Hindlimb muscle (tissue), 1 donor: Measurements from ENCODE around the gene SVIL. TPM values are rescaled to one million over a fixed set of nuclear protein-coding genes. Genes with fewer than 3 reads are reported as not detected.
A peak's percentile ranks its signal among the peaks of the same experiment; 100 is the strongest.
"Not testable (repeated sequence)": the region's sequence is repeated elsewhere in the genome, so short reads cannot be mapped to it uniquely, and the experiment has no call there.

Source experiments
- DNase-seq: peaks from one replicate; pipeline ENCODE4 v3.0.0-alpha.2; 2013
- polyA plus RNA-seq: library from polyadenylated mRNA; unstranded; fragments of 120-200 nt; gene quantifications from one replicate; pipeline ENCODE4 v1.2.1, GENCODE V29; 2013; ENCODE audit not compliant: insufficient read length

Gene SVIL
- polyA plus RNA-seq, 1 donor = 265 TPM

DNA sequence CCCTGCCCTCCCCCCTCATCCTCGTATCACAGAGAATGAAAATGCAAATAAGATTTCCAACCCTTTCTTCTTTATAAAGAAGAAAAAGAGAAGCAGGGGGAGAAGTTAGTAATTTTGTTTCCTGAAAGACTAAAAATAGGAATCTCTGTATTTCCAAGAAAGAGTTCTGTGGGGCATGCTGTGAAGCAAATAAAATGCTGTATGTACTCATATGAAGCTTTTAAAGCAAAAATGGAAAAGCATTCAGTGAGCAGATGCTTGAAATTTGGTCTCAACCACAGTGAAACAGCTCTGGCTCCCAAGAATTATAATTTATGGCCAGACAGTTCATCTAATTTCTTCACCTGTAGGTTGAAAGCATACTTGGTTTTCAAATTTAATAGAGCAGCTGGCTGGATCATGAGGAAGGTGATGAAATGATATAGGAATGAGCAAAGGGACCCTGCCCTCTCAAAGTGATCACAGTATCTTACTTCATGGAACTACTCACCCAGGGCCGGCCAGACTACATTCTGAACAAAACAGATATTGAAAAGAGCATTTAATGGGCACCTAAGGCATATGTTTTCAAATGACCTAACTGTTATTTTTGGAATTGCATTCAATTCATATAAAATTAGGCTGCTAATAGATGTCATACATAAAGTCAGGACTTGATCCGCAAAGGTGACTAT, 31.4 kb downstream of the SVIL start:
- no peak for DNase-seq

DNA sequence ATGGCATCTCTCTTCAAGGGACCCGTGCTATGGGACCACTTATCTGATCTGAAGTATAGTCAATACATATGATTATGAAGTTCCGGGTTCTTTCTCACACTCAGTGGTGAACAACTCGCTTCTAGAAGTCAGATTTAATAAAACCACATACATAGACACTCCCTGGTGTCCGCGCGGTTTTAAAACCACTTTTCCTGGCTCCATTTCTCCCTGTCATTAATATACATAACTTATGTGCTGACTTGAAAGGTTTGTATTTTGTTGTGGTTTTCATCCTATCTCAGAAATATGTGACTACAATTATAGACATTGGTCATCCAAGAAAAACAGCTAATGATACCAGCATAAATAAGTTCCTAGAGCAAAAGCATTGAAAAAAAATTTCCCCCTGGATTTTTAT, 34.0 kb downstream of the SVIL start:
- no peak for DNase-seq

GRCh38 chr10:29600067-29600466, 34.7 kb downstream of the SVIL start:
- no peak for DNase-seq

DNA sequence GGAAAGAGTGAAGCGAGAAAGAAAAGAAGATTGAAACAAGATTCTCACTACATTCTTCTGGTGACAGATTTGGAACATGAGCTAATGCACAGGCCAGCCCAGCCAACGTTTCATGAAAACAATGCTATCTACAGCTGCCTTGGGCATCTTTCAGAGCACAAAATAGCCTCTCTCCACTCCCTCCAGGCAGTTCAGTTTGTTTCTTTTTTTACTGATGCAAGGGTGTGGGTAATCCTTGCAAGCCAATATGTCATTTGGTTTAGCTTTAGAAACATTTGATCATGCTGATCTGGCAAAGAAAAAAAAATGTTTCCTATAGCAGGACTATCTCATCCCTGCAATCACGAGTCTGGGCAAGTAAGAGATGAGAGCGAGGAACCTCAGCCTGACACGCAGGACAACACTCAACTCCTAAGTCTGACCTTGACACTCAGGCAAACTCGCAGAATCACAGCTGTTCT, 35.9 kb downstream of the SVIL start:
- peak; percentile 71 for DNase-seq

DNA sequence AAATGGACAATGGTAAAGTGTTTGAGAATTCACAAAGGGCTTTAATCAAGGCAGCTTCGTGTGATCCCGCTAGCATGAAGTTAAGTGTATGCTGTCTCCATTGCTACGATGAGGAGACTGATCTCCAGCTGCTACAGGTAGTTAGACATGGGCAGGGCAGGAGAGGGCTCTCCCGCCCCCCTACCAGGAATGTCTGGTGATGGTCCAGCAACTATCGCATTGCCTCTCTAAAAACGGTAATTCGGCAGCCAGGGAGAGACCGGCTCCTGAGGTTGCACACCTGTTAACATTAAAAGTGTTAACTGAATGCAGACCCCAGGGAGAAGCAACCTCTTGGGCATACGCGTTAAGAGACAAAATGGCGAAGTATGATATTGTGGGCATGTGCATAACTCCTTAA, 37.9 kb downstream of the SVIL start:
- no peak for DNase-seq

DNA sequence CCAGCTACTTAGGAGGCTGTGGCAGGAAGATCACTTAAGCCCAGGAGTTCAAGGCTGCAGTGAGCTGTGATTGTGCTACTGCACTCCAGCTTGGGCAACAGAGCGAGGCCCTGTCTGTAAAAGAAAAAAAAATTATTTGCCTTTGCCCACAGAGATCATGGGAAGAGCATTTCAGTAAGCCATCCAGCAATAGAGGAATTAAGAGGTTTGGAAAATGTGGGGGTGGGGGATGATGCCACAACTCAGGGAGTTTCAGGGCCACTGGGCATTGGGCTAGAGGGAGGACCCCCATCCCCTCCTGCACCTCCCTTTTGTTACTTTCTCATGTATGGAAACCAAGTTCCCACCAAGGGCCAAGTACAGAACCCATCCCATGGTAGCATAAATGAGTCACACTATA, 38.4 kb downstream of the SVIL start:
- DNase-seq = no peak

DNA sequence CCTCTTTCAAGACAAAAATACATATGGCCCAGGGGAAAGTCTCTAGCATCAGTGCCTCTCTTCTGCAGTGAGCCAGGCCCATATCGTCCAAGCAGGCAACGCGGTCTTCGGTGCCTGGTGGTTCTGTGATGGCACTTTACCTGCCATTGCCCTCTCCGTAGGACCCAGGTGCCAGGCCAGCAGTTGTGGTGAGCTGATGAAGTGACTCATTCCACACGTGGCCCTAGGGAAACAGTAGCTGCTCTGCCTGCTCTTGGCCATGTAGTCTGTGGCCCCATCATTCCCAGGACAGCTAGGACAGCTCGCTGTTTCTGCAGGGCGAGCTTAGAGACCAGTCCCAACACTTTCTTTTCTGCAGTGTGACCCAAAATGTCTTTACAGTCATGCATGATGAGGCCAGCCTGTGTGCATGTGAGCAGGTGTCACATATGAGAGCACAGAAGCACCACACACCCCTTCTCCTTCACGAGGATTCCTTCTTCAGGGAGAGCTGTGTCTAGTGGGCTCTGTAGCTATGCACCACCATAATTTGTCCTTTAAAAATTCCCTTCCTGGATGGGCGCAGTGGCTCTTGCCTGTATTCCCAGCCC, 39.0 kb downstream of the SVIL start:
- no peak for DNase-seq

- no peak for DNase-seq
Observed at GRCh38 chr10:29595146-29595545, 39.6 kb downstream of the SVIL start.

DNA sequence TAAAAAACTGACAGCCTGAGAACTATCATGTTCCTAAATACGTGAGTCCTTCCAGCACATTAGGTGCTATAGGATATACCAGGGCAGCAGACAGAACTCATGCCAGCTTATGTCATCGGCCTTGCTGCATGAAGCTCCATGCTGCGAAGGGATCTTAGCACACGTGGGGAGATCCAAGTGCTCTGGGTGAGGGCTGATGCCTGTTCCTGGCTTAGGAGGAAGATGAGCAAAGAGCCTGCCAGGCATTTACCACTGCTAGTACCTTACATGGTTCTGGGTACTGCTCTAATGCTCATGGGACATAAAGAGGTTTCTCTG, 43.2 kb downstream of the SVIL start:
- no peak for DNase-seq

DNA sequence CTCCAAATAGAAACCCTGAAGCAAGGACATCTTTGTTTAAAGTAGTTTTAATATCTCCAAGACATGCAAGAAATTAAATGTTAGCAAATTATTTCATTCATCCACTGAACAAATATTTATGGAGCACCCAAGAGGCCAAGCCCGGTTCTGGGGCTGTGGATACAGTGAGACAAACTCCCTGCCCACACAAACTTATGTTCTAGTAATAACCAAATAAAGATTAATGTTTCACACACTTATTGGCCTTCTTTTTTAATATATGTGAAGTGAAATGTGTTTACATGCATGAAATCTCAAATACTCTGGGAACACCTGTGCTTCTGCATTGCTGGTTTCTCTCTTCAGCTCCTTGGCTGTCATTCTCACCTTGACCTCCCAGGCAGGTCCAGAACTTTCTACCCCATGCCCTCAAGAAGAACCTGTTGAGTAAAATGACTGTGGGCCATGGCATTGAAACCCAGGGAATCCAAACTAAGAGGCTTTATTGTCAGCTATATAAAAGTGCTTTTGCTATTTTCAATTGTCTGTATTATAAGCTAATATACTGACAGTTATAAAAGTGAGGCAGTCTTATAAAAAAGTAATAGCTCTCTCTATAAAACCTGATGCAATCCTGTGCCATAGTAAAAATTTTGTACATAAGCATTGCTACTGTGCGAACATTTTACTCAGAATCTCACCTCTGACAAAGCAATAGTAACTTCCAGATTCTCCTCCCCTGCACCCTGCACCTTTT, 43.7 kb downstream of the SVIL start:
- DNase-seq = no peak

- no peak for DNase-seq
Observed at GRCh38 chr10:29588629-29589421, 45.9 kb downstream of the SVIL start.

DNA sequence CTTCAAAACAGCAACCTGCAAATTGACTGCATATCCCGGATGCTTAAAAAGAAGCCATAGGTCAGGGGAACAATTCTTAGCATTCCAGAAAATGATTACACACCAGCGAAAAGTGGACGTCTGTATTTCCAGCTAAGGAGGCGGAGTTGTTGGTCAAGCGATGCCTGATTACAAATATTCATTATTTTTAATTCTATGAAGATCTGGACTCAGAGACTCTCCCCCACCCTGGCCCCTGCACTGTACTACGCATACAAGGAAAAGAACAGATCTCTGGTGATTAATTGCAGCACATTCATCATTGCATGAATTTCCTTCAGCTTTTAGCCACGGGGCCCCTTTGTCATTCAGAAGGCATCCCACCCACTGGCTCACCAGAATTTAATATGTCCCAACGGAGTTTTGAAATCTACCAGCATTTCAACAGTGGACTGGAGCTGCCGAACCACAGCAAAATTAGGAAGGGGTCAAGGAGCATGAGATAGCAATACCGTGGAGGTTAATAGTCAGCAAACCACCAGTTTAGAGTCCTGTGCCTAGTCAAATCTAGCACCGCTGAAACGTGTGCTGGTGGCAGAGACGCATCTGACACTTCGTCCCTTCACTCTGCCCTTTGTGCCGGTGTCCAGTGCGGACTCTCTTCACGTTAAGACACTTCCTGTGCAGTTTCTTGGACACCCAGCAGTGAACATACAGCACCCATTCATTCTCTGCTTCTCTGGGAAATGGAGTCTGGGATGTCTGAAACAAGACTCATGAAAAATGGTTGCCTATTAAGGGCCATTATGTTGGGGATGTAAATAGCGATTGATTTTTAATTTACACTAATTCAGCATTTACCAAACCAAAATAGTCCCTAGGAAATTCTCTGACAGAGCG, 46.8 kb downstream of the SVIL start:
- DNase-seq = not testable (repeated sequence)

DNA sequence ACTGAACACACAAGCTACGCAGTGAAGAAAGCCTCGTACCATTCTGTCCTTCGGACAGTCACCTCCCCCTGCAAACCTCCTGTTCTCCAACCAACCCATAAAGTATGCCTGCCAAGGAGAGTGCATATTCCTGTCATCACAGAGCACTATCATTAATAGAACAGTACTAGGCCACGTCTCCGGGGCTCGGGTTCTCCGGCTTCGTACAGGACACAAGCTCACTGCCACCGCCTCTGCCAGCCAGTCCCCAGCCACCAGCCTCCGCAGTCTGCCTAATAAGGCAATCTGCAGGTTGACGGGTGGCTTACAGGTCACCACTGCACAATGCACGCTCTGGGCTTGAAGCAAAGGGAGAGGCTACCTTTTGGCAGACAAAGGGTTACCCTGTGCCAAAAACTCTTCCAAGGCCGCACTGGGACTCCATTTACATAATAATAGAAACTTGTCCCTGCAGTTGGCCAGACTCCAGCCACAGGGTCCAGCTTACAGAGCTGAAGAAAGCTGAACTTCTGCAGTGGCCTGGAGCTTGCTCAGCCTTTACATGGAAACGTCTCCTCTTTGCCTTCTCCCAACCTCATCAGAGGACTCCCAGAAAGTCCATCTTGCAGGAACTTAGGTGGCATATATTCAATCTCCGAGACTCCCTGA, 47.5 kb downstream of the SVIL start:
- not testable (repeated sequence) for DNase-seq

DNA sequence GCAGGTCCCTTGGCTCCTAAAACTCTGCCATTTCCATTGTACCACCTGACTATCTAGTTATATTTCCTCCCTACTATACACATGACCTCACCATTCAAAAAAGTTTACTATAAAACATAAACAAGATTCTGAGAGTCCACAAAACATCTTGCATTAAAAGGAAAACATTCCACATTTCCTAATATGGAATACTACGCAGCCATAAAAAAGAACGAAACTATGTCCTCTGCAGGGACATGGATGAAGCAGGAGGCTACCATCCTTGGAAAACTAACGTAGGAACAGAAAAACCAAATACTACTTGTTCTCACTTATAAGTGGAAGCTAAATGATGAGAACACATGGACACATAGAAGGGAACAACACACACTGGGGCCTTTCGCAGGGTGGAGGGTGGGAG, 48.3 kb downstream of the SVIL start:
- no peak for DNase-seq

- peak; percentile 64 for DNase-seq
Observed at GRCh38 chr10:29585488-29585976, 49.2 kb downstream of the SVIL start.

- DNase-seq = no peak
Observed at GRCh38 chr10:29584436-29584835, 50.3 kb downstream of the SVIL start.

GRCh38 chr10:29583674-29584073, 51.1 kb downstream of the SVIL start:
- DNase-seq = no peak

GRCh38 chr10:29582769-29583168, 52.0 kb downstream of the SVIL start:
- DNase-seq = not testable (repeated sequence)

DNA sequence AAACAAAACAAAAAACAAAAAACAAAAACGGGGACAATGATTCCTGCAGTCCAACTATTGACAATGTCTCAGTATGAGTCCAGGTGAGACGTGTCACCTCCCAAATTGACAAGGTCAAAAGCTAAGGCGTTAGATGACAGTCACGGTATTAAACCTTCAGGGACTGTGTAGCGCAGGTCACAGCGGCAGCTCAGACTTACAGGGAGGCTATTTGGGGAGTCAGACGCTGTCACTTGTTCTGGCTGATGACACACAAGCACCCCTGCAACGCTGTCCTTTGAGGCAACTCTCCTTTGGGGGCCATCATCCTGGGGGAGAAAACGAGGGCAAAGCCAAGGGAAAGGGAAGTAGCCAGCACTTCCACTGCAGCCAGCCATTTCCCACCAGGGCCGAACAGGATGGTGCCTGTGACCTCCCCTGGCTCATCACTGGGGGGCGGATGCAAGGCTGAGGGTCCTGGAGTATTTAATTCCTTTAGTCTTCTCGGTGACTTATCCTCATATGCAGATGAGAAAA, 55.3 kb downstream of the SVIL start:
- no peak for DNase-seq

- DNase-seq = no peak
Observed at GRCh38 chr10:29578457-29578856, 56.3 kb downstream of the SVIL start.

GRCh38 chr10:29576681-29577080, 58.1 kb downstream of the SVIL start:
- DNase-seq = no peak
